GM08714 (cell line): Measurements from ENCODE around the gene CTBP1.

Experiments
- H3K4me3 ChIP-seq: fragments of 200-500 bp; sonication (Bioruptor generic); 2 replicates; pipeline ENCODE4 v1.5.1; 2014; ENCODE audit warnings: mild to moderate bottlenecking, low read length, inconsistent platforms
- ZNF274 ChIP-seq: IDR thresholded peaks from 2 replicates; pipeline ENCODE4 v1.6.1; 2012; ENCODE audit warnings: mild to moderate bottlenecking, low read depth, low read length

CTBP1 gene

DNA sequence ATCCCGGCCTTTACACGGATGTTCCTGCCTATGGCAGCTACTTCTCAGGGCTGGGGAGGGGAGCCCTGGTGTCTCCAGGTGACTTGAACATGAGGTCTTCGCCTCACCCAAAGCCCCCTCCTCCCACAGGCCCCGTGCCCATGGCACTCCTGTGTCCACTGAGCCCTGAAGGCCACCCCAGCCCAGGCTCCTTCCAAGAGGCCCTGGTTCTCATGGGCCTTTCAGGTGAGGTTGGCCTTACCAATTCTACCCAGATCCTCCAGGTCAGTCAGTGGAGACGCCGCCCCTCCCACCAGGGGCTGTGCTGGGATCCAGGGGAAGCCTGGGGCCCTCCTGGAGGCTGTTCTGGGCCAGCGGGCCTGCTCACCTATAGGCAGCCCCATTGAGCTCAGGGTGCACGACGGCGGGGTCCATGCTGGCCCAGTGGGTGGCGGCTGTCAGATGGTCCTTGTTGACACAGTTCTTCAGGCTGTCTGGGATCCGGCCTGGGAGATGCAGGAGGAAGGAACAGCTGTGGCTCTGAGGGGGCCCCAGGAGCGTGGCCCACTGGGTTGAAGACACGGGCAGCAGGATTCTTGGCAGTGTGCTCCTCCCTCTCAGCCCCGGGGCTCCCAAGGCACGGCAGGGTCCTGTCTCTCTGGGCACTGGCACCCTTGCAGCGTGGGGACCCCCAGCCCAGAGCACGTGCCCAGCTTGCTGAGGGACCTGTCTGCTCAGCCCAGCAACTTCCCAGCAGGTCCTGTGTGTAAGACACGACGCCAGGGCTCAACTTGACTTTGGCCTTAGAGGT is 36.2 kb downstream of the CTBP1 start:
- no peak overlapping the region for H3K4me3 ChIP-seq

DNA sequence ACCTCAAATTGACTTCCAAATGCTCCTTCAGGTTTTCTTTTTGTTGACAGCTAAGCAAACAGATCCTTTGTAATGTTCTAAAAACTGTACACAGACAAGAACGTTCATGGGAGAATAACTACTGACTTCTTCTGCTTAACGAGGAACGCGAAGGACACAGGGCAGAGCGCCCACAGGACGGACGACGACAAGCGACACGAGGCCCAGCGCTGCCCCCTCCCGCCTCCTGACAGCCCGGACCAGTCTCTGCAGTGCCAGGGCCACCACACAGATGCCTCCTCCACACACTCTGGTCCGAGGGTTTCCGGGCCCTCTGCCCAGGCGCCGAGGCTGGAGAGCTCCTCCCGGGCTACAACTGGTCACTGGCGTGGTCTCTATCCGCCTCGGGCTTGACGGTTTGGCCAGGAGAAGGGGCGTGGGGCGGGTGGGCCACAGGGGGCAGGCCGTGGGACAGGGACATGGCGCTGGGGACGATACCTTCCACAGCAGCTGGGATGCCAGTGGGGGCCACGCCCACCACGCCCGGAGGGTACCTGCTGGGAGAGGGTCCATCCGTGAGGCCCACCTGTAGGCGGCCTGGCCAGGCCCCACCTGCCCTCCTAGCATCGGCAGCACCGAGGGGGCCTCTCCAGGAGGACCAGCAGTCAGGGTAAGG is 36.9 kb downstream of the CTBP1 start:
- H3K4me3 ChIP-seq = no peak overlapping the region
- TF ChIP-seq ZNF274 = no peak

More for the DNA sequence above, 36.2 kb downstream of the CTBP1 start:
- TF ChIP-seq ZNF274 = no peak

DNA sequence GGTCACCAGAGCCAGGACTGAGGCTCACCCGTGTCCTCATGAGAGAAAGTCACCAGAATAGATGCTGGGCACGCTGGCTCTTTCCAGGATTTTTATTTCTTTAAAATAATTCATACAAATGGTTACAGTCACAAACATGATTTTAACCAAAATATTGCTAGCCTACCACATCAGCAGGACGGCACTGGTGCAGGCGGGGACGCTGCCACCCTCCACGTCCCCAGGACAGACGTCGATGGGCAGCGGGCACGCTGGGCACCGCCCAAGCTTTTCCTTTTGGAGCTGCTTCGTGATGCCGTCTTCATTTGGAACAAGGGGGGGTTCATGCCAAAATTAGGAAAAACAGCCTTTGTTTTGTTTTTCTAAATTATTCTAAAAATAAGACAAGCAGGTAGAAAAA is 37.6 kb downstream of the CTBP1 start:
- no peak overlapping the region for H3K4me3 ChIP-seq
- no peak for TF ChIP-seq ZNF274

DNA sequence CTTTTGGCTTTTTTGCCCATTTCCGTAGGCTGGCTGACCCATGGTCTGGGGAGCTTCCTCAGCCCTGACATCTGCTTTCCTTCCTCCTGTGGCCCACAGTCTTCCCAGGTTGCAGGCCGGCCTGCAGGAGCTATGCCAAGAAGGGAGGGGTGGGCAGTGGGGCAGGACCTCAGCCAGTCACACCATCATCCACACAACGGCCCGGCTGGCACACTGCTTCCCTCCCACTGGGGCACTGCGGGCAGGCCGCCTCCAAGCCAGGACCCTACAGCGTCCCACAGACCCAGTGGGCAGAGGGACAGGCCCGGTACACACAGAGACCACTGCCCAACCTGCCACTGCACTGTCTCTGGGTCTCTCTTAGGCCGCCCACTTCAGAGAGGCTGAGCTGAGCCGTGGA is 38.0 kb downstream of the CTBP1 start:
- no peak overlapping the region for H3K4me3 ChIP-seq
- TF ChIP-seq ZNF274 = no peak

DNA sequence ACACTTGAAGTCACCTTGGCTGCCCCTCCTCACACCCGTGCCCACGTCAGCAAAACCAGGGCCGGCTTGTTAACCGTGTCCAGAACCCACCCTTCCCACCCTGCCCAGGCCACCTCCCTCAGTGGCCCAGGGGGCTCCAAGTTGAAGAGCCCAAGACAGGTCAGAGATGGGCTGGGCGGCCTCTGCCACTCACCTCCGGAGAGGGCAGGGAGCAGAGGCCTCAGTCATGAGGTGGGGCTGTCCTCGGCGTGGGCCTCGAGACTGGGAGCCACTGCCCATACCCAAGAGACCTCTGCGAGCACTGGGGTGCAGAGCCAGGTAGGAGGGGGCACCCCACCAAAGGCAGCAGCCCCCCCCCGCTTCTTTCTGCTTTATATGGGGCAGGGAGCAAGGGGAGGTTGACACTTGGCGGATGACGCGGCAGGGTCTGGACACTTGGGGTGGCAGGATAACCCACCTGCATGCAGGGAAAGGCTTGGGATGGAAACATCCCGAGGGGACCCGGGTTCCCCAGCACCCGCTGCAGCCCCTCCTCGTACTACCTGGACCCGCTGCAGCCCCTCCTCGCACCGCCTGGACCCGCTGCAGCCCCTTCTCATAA is 38.6 kb downstream of the CTBP1 start:
- no peak for TF ChIP-seq ZNF274
- H3K4me3 ChIP-seq = no peak overlapping the region

DNA sequence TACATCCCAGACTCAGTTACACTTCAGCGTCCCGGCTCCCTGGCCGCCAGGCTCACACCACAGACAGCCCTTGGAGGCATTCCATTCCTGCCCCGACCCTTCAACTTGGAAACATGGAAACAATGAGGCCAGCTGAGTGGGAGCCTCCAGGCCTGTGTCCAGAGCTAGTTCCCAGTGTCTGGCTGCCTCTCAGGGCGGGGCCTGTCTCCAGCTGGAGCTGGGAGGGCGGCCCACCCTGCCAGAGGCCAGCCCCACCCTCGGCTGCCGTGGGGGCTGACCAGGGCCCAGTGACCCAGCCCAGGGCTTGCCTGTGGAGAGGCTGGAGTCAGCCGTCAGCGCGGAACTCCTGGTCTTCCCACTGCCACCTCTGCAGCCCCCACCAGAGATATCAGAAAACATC is 39.1 kb downstream of the CTBP1 start:
- TF ChIP-seq ZNF274 = no peak
- no peak overlapping the region for H3K4me3 ChIP-seq

DNA sequence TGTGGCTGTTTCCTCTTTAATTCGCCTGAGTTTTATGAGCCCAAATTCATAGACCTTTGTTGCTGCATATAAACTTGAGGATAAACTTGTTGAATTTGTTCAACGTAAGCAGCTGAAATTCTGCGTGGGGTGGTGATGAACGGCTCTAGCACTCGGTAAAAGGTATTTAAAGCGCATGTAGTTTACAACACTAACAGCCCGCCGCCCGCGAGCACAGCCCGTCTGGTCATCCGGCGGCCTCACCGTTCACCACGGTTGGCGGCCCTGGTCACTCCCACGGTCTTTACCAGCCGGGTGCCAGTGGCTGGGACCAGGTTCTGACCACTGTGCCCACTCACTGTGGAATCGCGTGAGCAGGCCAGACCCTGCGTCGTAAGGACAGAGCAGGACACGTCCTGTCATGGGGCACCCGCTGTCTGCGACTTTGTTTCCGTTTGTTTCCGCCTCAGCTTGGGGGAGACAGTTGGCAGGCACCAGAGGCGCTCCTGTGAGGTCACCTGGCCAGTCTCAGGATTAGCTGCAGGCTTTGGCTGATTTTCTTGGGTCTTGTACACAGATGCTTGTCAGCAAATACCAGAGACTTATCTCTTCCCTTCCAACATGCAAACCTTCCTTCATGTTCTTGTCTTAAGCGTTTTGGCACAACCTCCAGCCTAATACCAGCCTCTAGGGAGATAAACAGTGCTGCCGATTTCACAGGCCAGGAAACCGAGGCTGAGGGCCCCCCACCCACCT is 39.8 kb downstream of the CTBP1 start:
- H3K4me3 ChIP-seq = no peak overlapping the region
- TF ChIP-seq ZNF274 = no peak

DNA sequence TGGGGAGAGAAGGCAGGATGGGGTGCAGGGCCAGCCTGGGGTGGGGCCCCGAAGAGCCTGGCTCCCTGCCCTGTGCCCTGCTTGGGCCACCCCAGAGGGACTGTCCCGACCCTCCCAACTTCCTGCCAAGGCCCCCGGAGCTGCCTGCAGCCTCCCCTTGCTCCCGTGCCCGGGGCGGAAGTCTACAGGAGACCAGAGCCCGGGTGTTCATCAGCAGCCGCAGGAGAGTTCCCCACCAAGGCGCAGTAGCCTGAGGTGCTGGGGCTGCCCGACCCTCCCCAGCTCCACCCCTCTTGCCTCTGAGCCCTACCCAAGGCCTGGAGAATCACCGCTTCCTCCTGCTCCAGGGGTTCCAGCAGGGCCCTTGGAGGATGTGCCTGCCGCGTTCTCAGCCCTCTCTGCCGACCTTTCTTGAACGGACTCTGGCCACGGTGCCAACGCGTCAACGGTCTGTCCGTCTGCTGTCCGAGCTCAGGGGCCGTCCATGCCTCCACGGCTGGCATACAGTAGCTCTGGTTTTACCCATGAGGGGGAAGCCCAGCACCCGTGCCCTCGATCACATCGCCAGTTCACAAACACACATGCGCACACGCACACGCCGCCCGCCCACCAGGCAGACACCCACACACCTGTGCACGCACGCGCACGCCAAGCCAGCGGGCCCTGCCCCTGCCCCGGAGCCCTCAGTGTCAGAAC is 40.5 kb downstream of the CTBP1 start:
- H3K4me3 ChIP-seq = no peak overlapping the region
- no peak for TF ChIP-seq ZNF274

DNA sequence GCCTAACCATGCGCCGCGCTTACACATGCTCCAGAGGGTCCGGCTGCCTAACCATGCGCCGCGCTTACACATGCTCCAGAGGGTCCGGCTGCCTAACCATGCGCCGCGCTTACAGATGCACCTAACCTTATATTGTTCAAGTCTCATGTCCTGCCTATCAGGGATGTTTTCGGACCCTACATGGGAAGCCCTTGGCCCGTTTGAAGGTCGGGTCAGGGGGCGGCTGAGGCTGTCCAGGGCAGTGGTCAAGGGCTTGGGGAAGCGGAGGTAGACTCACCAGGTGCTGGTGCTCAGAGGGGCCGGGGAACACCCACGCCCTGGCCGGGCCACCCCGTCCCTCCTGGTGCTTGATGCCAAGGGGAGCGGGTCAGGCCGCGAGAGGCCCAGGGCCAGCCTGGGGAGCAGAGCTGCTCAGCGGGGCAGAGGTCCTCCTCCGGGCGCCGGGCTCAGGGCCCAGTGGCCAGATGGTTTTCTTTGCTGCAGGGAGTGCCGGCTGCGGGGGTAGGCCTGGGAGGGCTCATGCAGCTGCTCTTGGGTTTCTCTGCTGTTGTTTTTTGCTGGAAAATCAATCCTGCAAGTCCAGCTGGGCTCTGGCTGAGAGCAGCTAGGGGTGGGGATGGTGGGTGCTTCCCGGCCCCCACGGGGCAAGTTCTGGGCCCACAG is 41.2 kb downstream of the CTBP1 start:
- H3K4me3 ChIP-seq = no peak overlapping the region
- TF ChIP-seq ZNF274 = no peak

DNA sequence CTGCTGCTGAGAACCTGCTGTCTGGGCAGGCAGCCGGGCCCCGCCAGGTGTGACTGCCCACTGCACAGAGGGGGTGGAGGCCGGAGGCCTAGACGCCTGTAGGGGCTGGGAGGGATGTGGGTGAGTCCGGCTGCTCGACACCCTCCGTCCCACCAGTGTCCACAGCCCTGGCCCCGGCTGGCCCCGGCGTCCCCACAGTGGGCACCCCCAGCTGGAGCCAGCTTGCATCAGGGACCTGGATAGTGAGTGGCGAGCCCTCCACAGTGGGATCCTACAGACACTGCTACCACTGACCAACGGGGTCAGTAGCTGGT is 41.8 kb downstream of the CTBP1 start:
- no peak overlapping the region for H3K4me3 ChIP-seq
- no peak for TF ChIP-seq ZNF274

DNA sequence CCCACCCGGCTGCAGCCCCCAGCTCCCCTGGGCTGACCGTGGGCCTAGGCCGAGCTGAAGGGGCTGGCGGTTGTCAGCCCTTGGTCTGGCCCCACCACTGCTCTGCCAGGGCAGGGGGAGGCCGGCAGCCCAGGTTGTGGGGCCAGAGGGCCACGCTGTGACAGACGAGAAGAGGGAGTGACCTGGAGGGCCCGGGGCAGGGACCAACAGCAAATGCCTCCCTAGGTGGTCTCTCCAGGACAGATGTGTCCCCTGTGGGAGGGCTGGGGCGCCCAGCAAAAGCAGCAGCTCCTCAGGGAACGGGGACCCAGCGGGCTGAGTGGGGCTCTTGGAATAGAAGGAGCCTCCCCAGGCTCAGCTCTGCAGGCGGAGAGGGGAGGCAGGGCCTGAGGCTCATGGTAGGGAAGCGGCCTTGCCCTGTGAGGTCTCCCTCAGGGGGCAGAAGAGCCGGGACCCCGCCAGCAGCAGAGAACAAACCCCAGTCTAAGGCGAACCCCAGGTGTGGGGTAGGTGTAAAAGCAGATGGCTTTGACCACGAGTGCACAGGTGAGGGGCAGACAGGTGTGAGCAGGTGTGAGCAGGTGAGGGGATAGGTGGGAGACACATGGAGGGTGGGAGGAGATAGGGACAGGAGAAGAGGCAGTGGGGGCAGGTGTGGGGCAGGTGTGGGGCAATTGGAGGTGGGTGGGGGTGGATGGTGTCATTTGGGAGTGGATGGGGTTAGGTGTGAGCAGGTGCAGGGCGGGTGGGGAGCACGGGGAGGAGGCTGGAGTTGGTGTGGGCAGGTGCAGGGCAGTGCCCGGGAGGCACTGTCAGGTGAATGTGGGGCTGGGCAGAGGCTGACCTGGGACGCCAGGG is 42.4 kb downstream of the CTBP1 start:
- no peak for TF ChIP-seq ZNF274
- H3K4me3 ChIP-seq = no peak overlapping the region

DNA sequence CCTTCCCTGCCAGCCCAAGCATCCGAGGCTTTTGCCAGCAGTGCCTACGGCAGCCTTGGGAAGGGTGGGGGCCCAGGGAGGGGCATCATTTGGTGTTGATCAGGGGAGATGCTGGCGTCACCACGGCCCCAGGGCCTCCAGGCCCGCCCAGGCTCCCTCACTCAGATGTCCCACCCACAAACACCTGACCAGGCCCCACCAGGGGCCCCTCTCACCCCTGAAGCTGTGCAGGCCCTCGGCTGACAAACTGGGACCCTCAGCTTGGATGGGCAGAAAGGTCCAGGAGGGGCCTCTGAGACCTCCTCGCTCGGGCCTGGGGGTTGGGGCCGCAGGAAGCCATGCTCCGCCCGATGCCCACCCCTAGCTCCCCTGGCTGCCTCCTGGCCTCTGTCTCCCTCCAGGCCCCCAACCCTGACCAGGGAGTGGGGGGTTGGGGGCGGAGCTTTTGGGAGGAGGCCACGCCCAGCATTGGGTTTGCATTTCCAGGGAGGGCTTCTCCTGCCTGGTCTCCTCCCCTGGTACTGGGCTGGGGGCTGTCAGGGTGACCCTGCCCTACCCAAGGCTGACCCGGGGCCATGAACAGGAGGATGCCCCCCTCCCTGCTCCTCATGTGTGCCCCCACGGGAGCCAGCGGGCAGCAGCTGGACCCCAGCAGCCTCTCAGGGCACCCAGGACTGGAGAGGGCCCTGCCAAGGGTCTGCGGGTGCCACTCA is 43.2 kb downstream of the CTBP1 start:
- H3K4me3 ChIP-seq = no peak overlapping the region
- TF ChIP-seq ZNF274 = no peak
